Glutamatergic neuron (in vitro differentiated cells): ENCODE measurements around the gene LGI1. TPM values are rescaled to one million over a fixed set of nuclear protein-coding genes. Genes with fewer than 3 reads are reported as not detected.

Experiments used
- DNase-seq: peaks from one replicate; pipeline ENCODE4 v3.0.0; 2022
- H3K27ac Mint-ChIP-seq: one replicate; pipeline ENCODE4 v1.8.0; 2020; ENCODE audit warnings: mild to moderate bottlenecking, mixed read lengths, inconsistent platforms; ENCODE audit not compliant: unreplicated experiment
- H3K27me3 Mint-ChIP-seq: one replicate; pipeline ENCODE4 v1.8.0; 2020; ENCODE audit warnings: mild to moderate bottlenecking, moderate library complexity, mixed read lengths, inconsistent platforms; ENCODE audit not compliant: unreplicated experiment
- H3K36me3 Mint-ChIP-seq: one replicate; pipeline ENCODE4 v1.8.0; 2020; ENCODE audit warnings: mild to moderate bottlenecking, mixed read lengths, inconsistent platforms; ENCODE audit not compliant: unreplicated experiment
- H3K4me1 Mint-ChIP-seq: one replicate; pipeline ENCODE4 v1.8.0; 2020; ENCODE audit warnings: mild to moderate bottlenecking, low read depth, mixed read lengths, inconsistent platforms; ENCODE audit not compliant: unreplicated experiment
- H3K4me3 Mint-ChIP-seq: one replicate; pipeline ENCODE4 v1.8.0; 2020; ENCODE audit warnings: mild to moderate bottlenecking, mixed read lengths, inconsistent platforms; ENCODE audit not compliant: unreplicated experiment
- H3K9me3 Mint-ChIP-seq: one replicate; pipeline ENCODE4 v1.8.0; 2020; ENCODE audit warnings: mild to moderate bottlenecking, moderate library complexity, mixed read lengths, inconsistent platforms; ENCODE audit not compliant: unreplicated experiment
- long read RNA-seq: library from polyadenylated mRNA; unstranded; transcript quantifications from one replicate; pipeline ENCODE4 v2.0.0, GENCODE V29; 2020; ENCODE audit not compliant: unreplicated experiment
- total RNA-seq: library from RNA; stranded (reverse); fragmentation: NEBNext Ultra II Directional; extraction: Animal tissue kit (Norgen Biotek cat#: 25700); gene quantifications from one replicate; pipeline ENCODE4 v1.2.1, GENCODE V29; 2021; ENCODE audit not compliant: unreplicated experiment
- TF ChIP-seq, protein P1 (sequence below): fragments of 200-600 bp; sonication (generic); IDR thresholded peaks from one replicate; pipeline ENCODE4 v1.5.0; 2021; ENCODE audit not compliant: partially characterized antibody, unreplicated experiment

The LGI1 gene
- total RNA-seq: 174 TPM
- long read RNA-seq, transcript LGI1-201 (8 exons, 1,247 nt): minor isoform, 16 of 90 reads
- long read RNA-seq, transcript LGI1-202 (8 exons, 2,381 nt): major isoform, 40 of 90 reads
- long read RNA-seq, transcript LGI1-204 (2 exons, 600 nt): minor isoform, 10 of 90 reads
- long read RNA-seq, partial matches to known transcripts: 2 of 90 reads
- long read RNA-seq, other reads (novel, unspliced or antisense): 21 of 90 reads

GRCh38 chr10:93757801-93758507 is at the start of gene LGI1:
Gene LGI1 (plus strand): TSS chr10:93757936. CDS start chr10:93758145, 209 bp downstream.
- peaks cover 60% of the 10 kb centered on the region for H3K4me1 Mint-ChIP-seq
- TF ChIP-seq, protein P1, sequence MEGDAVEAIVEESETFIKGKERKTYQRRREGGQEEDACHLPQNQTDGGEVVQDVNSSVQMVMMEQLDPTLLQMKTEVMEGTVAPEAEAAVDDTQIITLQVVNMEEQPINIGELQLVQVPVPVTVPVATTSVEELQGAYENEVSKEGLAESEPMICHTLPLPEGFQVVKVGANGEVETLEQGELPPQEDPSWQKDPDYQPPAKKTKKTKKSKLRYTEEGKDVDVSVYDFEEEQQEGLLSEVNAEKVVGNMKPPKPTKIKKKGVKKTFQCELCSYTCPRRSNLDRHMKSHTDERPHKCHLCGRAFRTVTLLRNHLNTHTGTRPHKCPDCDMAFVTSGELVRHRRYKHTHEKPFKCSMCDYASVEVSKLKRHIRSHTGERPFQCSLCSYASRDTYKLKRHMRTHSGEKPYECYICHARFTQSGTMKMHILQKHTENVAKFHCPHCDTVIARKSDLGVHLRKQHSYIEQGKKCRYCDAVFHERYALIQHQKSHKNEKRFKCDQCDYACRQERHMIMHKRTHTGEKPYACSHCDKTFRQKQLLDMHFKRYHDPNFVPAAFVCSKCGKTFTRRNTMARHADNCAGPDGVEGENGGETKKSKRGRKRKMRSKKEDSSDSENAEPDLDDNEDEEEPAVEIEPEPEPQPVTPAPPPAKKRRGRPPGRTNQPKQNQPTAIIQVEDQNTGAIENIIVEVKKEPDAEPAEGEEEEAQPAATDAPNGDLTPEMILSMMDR: no peak
- peak within 1 kb of the TSS; percentile 97 for H3K4me3 Mint-ChIP-seq
- DNase-seq: peak; percentile 61
- H3K9me3 Mint-ChIP-seq: peaks cover 31% of the 10 kb centered on the region
- peaks cover 13% of the 10 kb centered on the region for H3K27me3 Mint-ChIP-seq
- peak within 1 kb of the TSS; percentile 99 for H3K27ac Mint-ChIP-seq
- H3K36me3 Mint-ChIP-seq: no peaks in the 10 kb centered on the region

DNA sequence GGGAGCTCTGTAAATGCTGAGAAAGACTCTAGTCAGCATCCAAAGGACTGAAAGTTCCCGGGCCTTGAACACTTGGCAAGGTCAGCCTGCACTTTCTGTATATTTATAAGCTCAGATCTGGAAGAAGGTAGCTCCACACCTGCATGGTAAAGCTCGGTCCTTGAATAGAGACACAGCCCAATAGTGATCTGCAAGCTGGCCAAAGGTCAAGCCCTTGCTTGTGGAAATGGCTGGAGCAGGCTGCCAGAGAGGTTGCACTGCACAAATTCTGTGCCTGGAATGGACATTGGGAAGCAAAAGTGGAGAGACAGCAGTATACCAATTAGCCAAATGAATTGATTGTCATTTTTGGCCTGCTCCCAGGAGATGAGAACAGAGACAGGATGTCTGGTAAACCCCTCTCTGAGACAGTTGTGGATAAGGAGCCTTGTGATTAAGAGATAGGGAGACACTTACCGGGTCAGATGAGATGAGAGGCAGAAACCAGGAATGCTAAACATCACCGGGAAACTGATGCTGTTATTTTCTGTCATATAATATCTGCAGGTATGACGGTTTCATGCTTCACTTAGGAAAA is 47.3 kb upstream of the LGI1 start:
- no peak for DNase-seq

GRCh38 chr10:93711891-93712290 is 45.8 kb upstream of the LGI1 start:
- TF ChIP-seq, protein P1: no peak
- DNase-seq: no peak
- Mint-ChIP-seq H3K36me3 (no peaks in the 10 kb centered on the region), H3K4me1 (peaks cover 2% of the 10 kb centered on the region), H3K4me3 (no peak overlapping the region), H3K9me3 (peaks cover 2% of the 10 kb centered on the region), H3K27ac (no peak overlapping the region), H3K27me3 (no peaks in the 10 kb centered on the region)

More for the DNA sequence above, 47.3 kb upstream of the LGI1 start:
- Mint-ChIP-seq H3K27ac (no peak overlapping the region), H3K36me3 (no peaks in the 10 kb centered on the region), H3K9me3 (peaks cover 4% of the 10 kb centered on the region), H3K27me3 (no peaks in the 10 kb centered on the region), H3K4me3 (no peak overlapping the region), H3K4me1 (peaks cover 2% of the 10 kb centered on the region)
- TF ChIP-seq, protein P1: no peak

DNA sequence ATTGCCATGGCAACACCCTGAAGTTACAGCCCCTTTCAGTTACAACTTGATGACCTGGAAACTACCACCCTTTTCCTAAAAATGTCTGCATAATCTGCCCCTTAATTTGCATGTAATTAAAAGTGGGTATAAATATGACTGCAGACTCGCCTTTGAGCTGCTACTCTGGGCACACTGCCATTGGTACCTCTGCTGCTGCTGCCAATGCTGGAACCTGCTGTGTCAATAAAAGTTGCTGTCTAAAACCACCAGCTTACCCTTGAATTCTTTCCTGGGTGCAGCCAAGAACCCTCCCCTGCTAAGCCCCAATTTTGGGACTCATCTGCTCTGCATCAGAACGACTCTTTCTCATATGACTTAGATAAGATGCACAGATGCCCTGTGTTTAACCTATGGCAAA is 45.1 kb upstream of the LGI1 start:
- H3K9me3 Mint-ChIP-seq: peaks cover 2% of the 10 kb centered on the region
- H3K36me3 Mint-ChIP-seq: no peaks in the 10 kb centered on the region
- TF ChIP-seq, protein P1: no peak
- DNase-seq: no peak
- H3K4me1 Mint-ChIP-seq: peaks cover 2% of the 10 kb centered on the region
- no peak overlapping the region for H3K27ac Mint-ChIP-seq
- H3K4me3 Mint-ChIP-seq: no peak overlapping the region
- no peaks in the 10 kb centered on the region for H3K27me3 Mint-ChIP-seq

DNA sequence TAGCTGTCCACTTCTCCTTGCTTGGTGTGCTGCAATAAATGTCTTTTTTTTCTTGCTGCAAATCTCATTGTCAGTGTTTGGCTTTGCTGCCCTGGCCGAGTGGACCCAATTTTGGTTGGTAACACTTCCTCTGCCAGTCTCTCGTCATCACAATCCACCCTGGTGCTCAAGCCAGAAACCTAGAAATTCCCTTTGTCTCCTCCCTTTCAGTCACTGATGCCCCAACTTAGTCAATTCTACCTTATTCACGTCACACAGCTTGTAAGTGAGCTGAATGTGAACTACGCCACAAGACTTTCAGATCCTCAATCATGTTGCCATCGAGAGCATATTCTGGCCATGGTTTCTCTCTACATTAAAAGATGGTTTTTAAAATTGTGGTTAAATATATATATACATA is 42.4 kb upstream of the LGI1 start:
- Mint-ChIP-seq H3K27me3 (no peaks in the 10 kb centered on the region), H3K27ac (no peak overlapping the region), H3K36me3 (no peaks in the 10 kb centered on the region), H3K4me3 (no peak overlapping the region), H3K4me1 (peaks cover 9% of the 10 kb centered on the region), H3K9me3 (peaks cover 2% of the 10 kb centered on the region)
- TF ChIP-seq, protein P1: no peak
- no peak for DNase-seq
